IMR-90 (cell line): ENCODE data around the gene PLAGL1. TPM values are rescaled to one million over a fixed set of nuclear protein-coding genes. Genes with fewer than 3 reads are reported as not detected.

Source experiments
- ATAC-seq: fragments of 200-7000 bp; cut with Tn5 transposase; 2 replicates; pipeline ENCODE4 v1.9.1; 2020; ENCODE audit warnings: low read depth, mild to moderate bottlenecking, moderate library complexity
- BruUV-seq: library from RNA; stranded (reverse); fragments of 400-500 nt; replicated peaks from 2 replicates; lab custom pipeline; 2021; lab: Mats Ljungman, UMichigan
- CTCF ChIA-PET: fragments of 300-600 bp; formaldehyde crosslinking; extraction: SDS; loops from one replicate; lab custom pipeline; 2021; ENCODE audit warnings: antibody characterized with exemption; lab: Yijun Ruan, JAX
- POLR2A ChIA-PET: fragments of 300-600 bp; sonication (Branson Sonifier 250); formaldehyde crosslinking; loops from one replicate; lab custom pipeline; 2022; ENCODE audit warnings: antibody characterized with exemption; ENCODE audit not compliant: unreplicated experiment; lab: Charles Lee
- DNase-seq: peaks from one replicate; pipeline ENCODE4 v3.0.0; 2013
- H2AFZ ChIP-seq: replicated peaks from 2 replicates; pipeline ENCODE3; 2013; ENCODE audit warnings: low read length, mild to moderate bottlenecking; ENCODE audit not compliant: poor library complexity
- H2AK5ac ChIP-seq: 2 replicates; pipeline ENCODE4 v1.6.1; 2013; ENCODE audit warnings: low read depth, low read length, inconsistent platforms
- H2AK9ac ChIP-seq: replicated peaks from 2 replicates; pipeline ENCODE3; 2013; ENCODE audit warnings: mild to moderate bottlenecking, low read depth, low read length, moderate library complexity; ENCODE audit not compliant: poor library complexity
- H2BK120ac ChIP-seq: 2 replicates; pipeline ENCODE4 v1.6.1; 2013; ENCODE audit warnings: low read depth, low read length, inconsistent platforms
- H2BK15ac ChIP-seq: 3 replicates; pipeline ENCODE4 v1.6.1; 2013; ENCODE audit warnings: low read depth, low read length, inconsistent platforms
- H2BK20ac ChIP-seq: 2 replicates; pipeline ENCODE4 v1.6.1; 2013; ENCODE audit warnings: low read depth, mild to moderate bottlenecking, inconsistent platforms, low read length, moderate library complexity
- H2BK5ac ChIP-seq: 2 replicates; pipeline ENCODE4 v1.6.1; 2013; ENCODE audit warnings: mild to moderate bottlenecking, low read depth, low read length, inconsistent platforms; ENCODE audit not compliant: poor library complexity, severe bottlenecking
- H3K14ac ChIP-seq: replicated peaks from 2 replicates; pipeline ENCODE4 v1.6.1; 2013; ENCODE audit warnings: low read depth, low read length, inconsistent platforms
- H3K18ac ChIP-seq: 2 replicates; pipeline ENCODE4 v1.6.1; 2013; ENCODE audit warnings: low read depth, low read length, control low read depth
- H3K23ac ChIP-seq: 2 replicates; pipeline ENCODE4 v1.6.1; 2013; ENCODE audit warnings: low read depth, low read length, inconsistent platforms
- H3K27ac ChIP-seq: 2 replicates; pipeline ENCODE4 v1.5.1; 2013; ENCODE audit warnings: mild to moderate bottlenecking, control low read depth, low read length; ENCODE audit not compliant: insufficient read depth
- H3K27me3 ChIP-seq: 2 replicates; pipeline ENCODE4 v1.6.1; 2013; ENCODE audit warnings: low read length; ENCODE audit not compliant: control insufficient read depth, insufficient read depth
- H3K36me3 ChIP-seq: 2 replicates; pipeline ENCODE4 v1.6.1; 2013; ENCODE audit warnings: low read length, mixed read lengths; ENCODE audit not compliant: control insufficient read depth, insufficient read depth
- H3K4ac ChIP-seq: 2 replicates; pipeline ENCODE4 v1.6.1; 2013; ENCODE audit warnings: low read depth, low read length, inconsistent platforms
- H3K4me1 ChIP-seq: 2 replicates; pipeline ENCODE4 v1.6.1; 2013; ENCODE audit warnings: low read length, mixed read lengths; ENCODE audit not compliant: control insufficient read depth, insufficient read depth
- H3K4me2 ChIP-seq: 2 replicates; pipeline ENCODE4 v1.6.1; 2013; ENCODE audit warnings: low read depth, mild to moderate bottlenecking, control low read depth, low read length, moderate library complexity
- H3K4me3 ChIP-seq: 2 replicates; pipeline ENCODE4 v1.5.1; 2013; ENCODE audit warnings: low read depth, mild to moderate bottlenecking, control low read depth, low read length, moderate library complexity; ENCODE audit not compliant: insufficient read depth
- H3K56ac ChIP-seq: 2 replicates; pipeline ENCODE4 v1.6.1; 2013; ENCODE audit warnings: low read length, inconsistent platforms; ENCODE audit not compliant: insufficient read depth; ENCODE audit errors: extremely low read depth
- H3K79me1 ChIP-seq, 2 experiments: 2 replicates each; pipeline ENCODE4 v1.6.1; 2013; ENCODE audit warnings: low read length in 2 of 2, inconsistent platforms in 1 of 2, low read depth in 1 of 2
- H3K9ac ChIP-seq: 2 replicates; pipeline ENCODE4 v1.6.1; 2013; ENCODE audit warnings: low read depth, low read length, control low read depth
- H3K9me1 ChIP-seq: 2 replicates; pipeline ENCODE4 v1.6.1; 2013; ENCODE audit warnings: low read length, inconsistent platforms; ENCODE audit not compliant: insufficient read depth
- H3K9me3 ChIP-seq: 2 replicates; pipeline ENCODE4 v1.6.1; 2013; ENCODE audit warnings: low read length; ENCODE audit not compliant: control insufficient read depth, insufficient read depth
- H4K20me1 ChIP-seq: 2 replicates; pipeline ENCODE4 v1.6.1; 2013; ENCODE audit warnings: low read length, inconsistent platforms; ENCODE audit not compliant: insufficient read depth
- H4K5ac ChIP-seq: 2 replicates; pipeline ENCODE4 v1.6.1; 2013; ENCODE audit warnings: mild to moderate bottlenecking, low read depth, low read length, control low read depth
- H4K8ac ChIP-seq, 2 experiments: 2 replicates each; pipeline ENCODE4 v1.6.1; 2013; ENCODE audit warnings: low read depth in 2 of 2, low read length in 2 of 2, control low read depth in 1 of 2, inconsistent platforms in 1 of 2
- H4K91ac ChIP-seq: 2 replicates; pipeline ENCODE4 v1.6.1; 2013; ENCODE audit warnings: low read depth, low read length, inconsistent platforms; ENCODE audit not compliant: insufficient read depth
- CEBPB ChIP-seq: IDR thresholded peaks from 2 replicates; pipeline ENCODE4 v1.6.1; 2012; ENCODE audit warnings: low read depth, low read length, improper control_type of control experiment
- FOS ChIP-seq: fragments of 150-350 bp; IDR thresholded peaks from 2 replicates; pipeline ENCODE4 v1.6.1; 2016; ENCODE audit warnings: low read depth, low read length
- MXI1 ChIP-seq: IDR thresholded peaks from 2 replicates; pipeline ENCODE4 v1.6.1; 2012; ENCODE audit warnings: low read depth, mild to moderate bottlenecking, low read length, moderate library complexity, borderline replicate concordance
- NFE2L2 ChIP-seq: fragments of 150-350 bp; IDR thresholded peaks from 2 replicates; pipeline ENCODE4 v1.6.1; 2016; ENCODE audit warnings: low read depth, mild to moderate bottlenecking, low read length
- POLR2A ChIP-seq: IDR thresholded peaks from 2 replicates; pipeline ENCODE4 v1.6.1; 2012; ENCODE audit warnings: mild to moderate bottlenecking, low read depth, low read length
- RAD21 ChIP-seq: IDR thresholded peaks from 2 replicates; pipeline ENCODE4 v1.6.1; 2012; ENCODE audit warnings: low read length, improper control_type of control experiment
- SMC3 ChIP-seq: fragments of 150-350 bp; IDR thresholded peaks from 2 replicates; pipeline ENCODE4 v1.6.1; 2016; ENCODE audit warnings: low read depth, mild to moderate bottlenecking, antibody characterized with exemption, low read length, moderate library complexity
- WGBS, 2 experiments: methylation state at CpG; one replicate each; pipeline versions ENCODE4 v1.1.5 to v1.1.7; 2013; ENCODE audit warnings: missing lambda C conversion rate in 2 of 2; ENCODE audit not compliant: insufficient read length in 1 of 2; ENCODE audit errors: extremely low coverage in 2 of 2; 5-methylcytosine and 5-hydroxymethylcytosine counted together
- dilution Hi-C: fragments of 300-500 bp; cut with HindIII; formaldehyde crosslinking; loops from one replicate; pipeline ENCODE4 v1.14.3; 2018; ENCODE audit warnings: low sequenced_read_pairs; ENCODE audit not compliant: unreplicated experiment
- in situ Hi-C: fragments of 300-500 bp; cut with MboI; formaldehyde crosslinking; loops from 3 replicates; pipeline ENCODE4 v1.14.3; 2019; ENCODE audit warnings: low sequenced_read_pairs, inconsistent platforms, mixed read lengths
- intact Hi-C: fragments of 100-400 bp; cut with micrococcal nuclease; formaldehyde crosslinking; loops from 2 replicates; pipeline ENCODE4 v1.10.0; 2022
- polyA plus RNA-seq, 3 experiments: library from polyadenylated mRNA; depleted of rRNA; stranded (reverse); fragments of >200 nt; gene quantifications; 2 replicates each; pipeline ENCODE4 v1.2.3, GENCODE V29; 2012; ENCODE audit warnings: low replicate concordance in 1 of 3
- total RNA-seq: library from RNA; depleted of rRNA; stranded (reverse); fragments of >200 nt; gene quantifications from 2 replicates; pipeline ENCODE4 v1.2.3, GENCODE V29; 2012
- TF ChIP-seq, protein P1 (sequence below): fragments of 150-350 bp; IDR thresholded peaks from 2 replicates; pipeline ENCODE4 v1.6.1; 2016; ENCODE audit warnings: low read depth, mild to moderate bottlenecking, low read length, moderate library complexity, borderline replicate concordance

Gene PLAGL1
- total and polyA plus RNA-seq, 2 of the 4 experiments (the other 2 are of a cell fraction), result 23.3 to 73.8 TPM

DNA sequence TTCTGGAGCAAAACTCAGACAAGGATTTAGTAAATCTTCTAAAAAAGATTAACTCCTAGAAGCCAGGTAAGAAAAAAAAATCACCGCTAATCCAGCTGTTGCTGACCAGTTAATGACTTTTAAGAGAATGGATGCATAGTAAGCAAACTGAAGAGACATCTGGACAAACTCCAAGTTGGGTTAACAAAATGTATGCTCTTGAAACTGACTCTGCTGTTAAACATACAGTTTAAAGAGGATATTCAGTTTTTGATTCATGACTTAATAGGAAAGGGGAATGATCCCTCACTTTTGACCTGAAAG, 70.4 kb downstream of the PLAGL1 start:
- Histone ChIP-seq H3K27me3 (peaks cover 4% of the 10 kb centered on the region), H2BK20ac (no peak overlapping the region), H2AFZ (no peak overlapping the region), H4K91ac (no peak overlapping the region), H3K9ac (no peak overlapping the region), H3K4me3 (no peak overlapping the region), H3K4me1 (no peaks in the 10 kb centered on the region), H3K27ac (no peak overlapping the region), H3K4ac (no peak overlapping the region), H3K23ac (no peak overlapping the region), H3K4me2 (no peak overlapping the region), H2BK120ac (no peak overlapping the region), H2BK15ac (no peak overlapping the region), H4K8ac (no peak overlapping the region), H3K36me3 (peaks cover 2% of the 10 kb centered on the region; the same call in 1 of the 2 replicates), H2BK5ac (no peak overlapping the region), H3K79me1 (no peaks in the 10 kb centered on the region), H3K56ac (no peak overlapping the region), H3K9me3 (no peaks in the 10 kb centered on the region), H3K14ac (no peak overlapping the region), H4K20me1 (no peaks in the 10 kb centered on the region), H4K5ac (no peak overlapping the region), H2AK5ac (no peak overlapping the region), H3K9me1 (no peaks in the 10 kb centered on the region), H3K18ac (no peak overlapping the region), H2AK9ac (no peak overlapping the region)
- no TSS peak for BruUV-seq
- POLR2A ChIA-PET, result no interaction called here
- no peak for ATAC-seq
- dilution Hi-C loops (no loop called here), intact Hi-C loops (no loop called here), in situ Hi-C loops (no loop called here)
- WGBS, 2 experiments, result no CpG with 5 or more reads among the region's 1 CpG
- CTCF ChIA-PET, result no interaction called here
- no peak for DNase-seq
- TF ChIP-seq POLR2A (no peak), SMC3 (no peak), MXI1 (no peak), NFE2L2 (no peak), RAD21 (no peak), CEBPB (no peak), FOS (no peak)
- TF ChIP-seq, protein P1, sequence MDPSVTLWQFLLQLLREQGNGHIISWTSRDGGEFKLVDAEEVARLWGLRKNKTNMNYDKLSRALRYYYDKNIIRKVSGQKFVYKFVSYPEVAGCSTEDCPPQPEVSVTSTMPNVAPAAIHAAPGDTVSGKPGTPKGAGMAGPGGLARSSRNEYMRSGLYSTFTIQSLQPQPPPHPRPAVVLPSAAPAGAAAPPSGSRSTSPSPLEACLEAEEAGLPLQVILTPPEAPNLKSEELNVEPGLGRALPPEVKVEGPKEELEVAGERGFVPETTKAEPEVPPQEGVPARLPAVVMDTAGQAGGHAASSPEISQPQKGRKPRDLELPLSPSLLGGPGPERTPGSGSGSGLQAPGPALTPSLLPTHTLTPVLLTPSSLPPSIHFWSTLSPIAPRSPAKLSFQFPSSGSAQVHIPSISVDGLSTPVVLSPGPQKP, result no peak
